ENCODE measurements around the gene SMC1B. TPM values are rescaled to one million over a fixed set of nuclear protein-coding genes. Genes with fewer than 3 reads are reported as not detected.

The SMC1B gene
- total and polyA plus RNA-seq, 2 experiments from 2014 or later = 0.10 TPM; not detected in 1

GRCh38 chr22:45456811-45457210 is 43.4 kb upstream of the SMC1B start:
- Histone ChIP-seq H3K4me3 (no peak overlapping the region), H2AFZ (no peak overlapping the region), H3K27me3 (ENCODE audit: insufficient read depth) (no peaks in the 10 kb centered on the region), H4K20me1 (replicated peaks; ENCODE audit: insufficient read depth) (no peaks in the 10 kb centered on the region), H3K4me2 (no peak overlapping the region), H3K4me1 (ENCODE audit: insufficient read depth) (0 out of 2 replicates have a peak, but pooled peaks cover under 1% of the 10 kb centered on the region), H3K36me3 (ENCODE audit: insufficient read depth) (no peaks in the 10 kb centered on the region), H3K9me2 (ENCODE audit: insufficient read depth) (no peaks in the 10 kb centered on the region), H3F3A (replicated peaks; ENCODE audit: low read depth) (no peaks in the 10 kb centered on the region), H3K79me2 (replicated peaks; ENCODE audit: insufficient read depth) (no peaks in the 10 kb centered on the region), H3K27ac (ENCODE audit: low read depth) (no peak overlapping the region)
- no peaks in the 10 kb centered on the region for H3K9me3 Mint-ChIP-seq
- no peak for ATAC-seq
- peaks cover 7% of the 10 kb centered on the region for H3K27me3 Mint-ChIP-seq (ENCODE audit: insufficient read depth, low read depth, poor library complexity)
- no peak for TF ChIP-seq ZNF462 (CRISPR knock-in tag; IDR thresholded peaks at IDR 0.05)
- TF ChIP-seq ZNF114 (CRISPR knock-in tag; IDR thresholded peaks at IDR 0.05) = no peak
- TF ChIP-seq EZH2 (IDR thresholded peaks at IDR 0.05; ENCODE audit: low read depth, unreplicated experiment) = no peak
- TF ChIP-seq STAT1 (IDR thresholded peaks at IDR 0.05; ENCODE audit: unreplicated experiment) = no peak
- TF ChIP-seq POLR2AphosphoS5 (IDR thresholded peaks at IDR 0.05; ENCODE audit: low read depth) = no peak
- TF ChIP-seq REST (IDR thresholded peaks at IDR 0.05; ENCODE audit: unreplicated experiment) = no peak
- no peak for TF ChIP-seq EZH2phosphoT487 (IDR thresholded peaks at IDR 0.05; ENCODE audit: unreplicated experiment)
- TF ChIP-seq NANOG (IDR thresholded peaks at IDR 0.05; ENCODE audit: borderline replicate concordance) = no peak
- TF ChIP-seq ETS1 (IDR thresholded peaks at IDR 0.05) = no peak
- TF ChIP-seq CREB1 (CRISPR knock-in tag; IDR thresholded peaks at IDR 0.05; ENCODE audit: low read depth) = no peak
- TF ChIP-seq CTCF (conservative IDR thresholded peaks at IDR 0.05; ENCODE audit: low read depth in 2 of 2) = no peak
- TF ChIP-seq ZNF331 (CRISPR knock-in tag; IDR thresholded peaks at IDR 0.05; ENCODE audit: low read depth) = no peak
- no peak overlapping the region for H3K4me3 Mint-ChIP-seq
- H3K36me3 Mint-ChIP-seq (ENCODE audit: low read depth) = no peaks in the 10 kb centered on the region; the same call in 2 of the 3 replicates
- H3K27ac Mint-ChIP-seq = no peak overlapping the region
- DNase-seq (ENCODE audit: low spot score) = no peak
- H3K4me1 Mint-ChIP-seq = no peaks in the 10 kb centered on the region
